H9 (cell line): ENCODE results near the gene TIGD1. TPM values are rescaled to one million over a fixed set of nuclear protein-coding genes. Genes with fewer than 3 reads are reported as not detected.

Experiments
- DNase-seq: peaks from one replicate; pipeline ENCODE4 v3.0.0-alpha.2; 2017
- H2AFZ ChIP-seq: one replicate; pipeline ENCODE4 v1.6.1; 2013; ENCODE audit warnings: mild to moderate bottlenecking, low read length, control low read depth, moderate library complexity
- H2AK5ac ChIP-seq: 2 replicates; pipeline ENCODE4 v1.6.1; 2013; ENCODE audit warnings: low read length, control low read depth, mixed read lengths; ENCODE audit not compliant: insufficient read length
- H2BK120ac ChIP-seq: one replicate; pipeline ENCODE4 v1.6.1; 2013; ENCODE audit warnings: low read depth, mild to moderate bottlenecking, low read length, control low read depth, inconsistent platforms; ENCODE audit not compliant: poor library complexity, severe bottlenecking
- H2BK12ac ChIP-seq: 2 replicates; pipeline ENCODE4 v1.6.1; 2013; ENCODE audit warnings: low read length, control low read depth, mixed read lengths, low read depth; ENCODE audit not compliant: insufficient read length
- H2BK15ac ChIP-seq: 2 replicates; pipeline ENCODE4 v1.6.1; 2013; ENCODE audit warnings: low read depth, low read length, control low read depth
- H2BK20ac ChIP-seq: one replicate; pipeline ENCODE4 v1.6.1; 2013; ENCODE audit warnings: low read depth, mild to moderate bottlenecking, low read length, control low read depth, inconsistent platforms; ENCODE audit not compliant: poor library complexity, severe bottlenecking
- H2BK5ac ChIP-seq: 2 replicates; pipeline ENCODE4 v1.6.1; 2013; ENCODE audit warnings: low read length, control low read depth, mixed read lengths; ENCODE audit not compliant: insufficient read length
- H3K14ac ChIP-seq: 2 replicates; pipeline ENCODE4 v1.6.1; 2013; ENCODE audit warnings: low read length, control low read depth; ENCODE audit not compliant: insufficient read depth
- H3K18ac ChIP-seq: 2 replicates; pipeline ENCODE4 v1.6.1; 2013; ENCODE audit warnings: low read depth, mild to moderate bottlenecking, mixed read lengths, low read length, control low read depth; ENCODE audit not compliant: insufficient read length
- H3K23ac ChIP-seq: 2 replicates; pipeline ENCODE4 v1.6.1; 2013; ENCODE audit warnings: low read length, control low read depth, mixed read lengths, low read depth; ENCODE audit not compliant: insufficient read length
- H3K23me2 ChIP-seq: 2 replicates; pipeline ENCODE4 v1.6.1; 2013; ENCODE audit warnings: low read depth, mild to moderate bottlenecking, mixed read lengths, low read length, control low read depth; ENCODE audit not compliant: insufficient read length, poor library complexity, severe bottlenecking
- H3K27ac ChIP-seq: 2 replicates; pipeline ENCODE4 v1.5.1; 2013; ENCODE audit warnings: low read length, control low read depth, mixed read lengths, low read depth; ENCODE audit not compliant: insufficient read length
- H3K27me3 ChIP-seq: 2 replicates; pipeline ENCODE4 v1.6.1; 2013; ENCODE audit warnings: low read length, control low read depth, inconsistent platforms; ENCODE audit not compliant: insufficient read depth
- H3K4ac ChIP-seq: 2 replicates; pipeline ENCODE4 v1.6.1; 2013; ENCODE audit warnings: low read depth, mild to moderate bottlenecking, control low read depth, inconsistent platforms, low read length, moderate library complexity
- H3K4me1 ChIP-seq: 2 replicates; pipeline ENCODE4 v1.6.1; 2013; ENCODE audit warnings: low read length, control low read depth, inconsistent platforms; ENCODE audit not compliant: insufficient read depth
- H3K4me2 ChIP-seq: 2 replicates; pipeline ENCODE4 v1.6.1; 2013; ENCODE audit warnings: low read length, control low read depth, mixed read lengths; ENCODE audit not compliant: insufficient read length, insufficient read depth
- H3K56ac ChIP-seq: 2 replicates; pipeline ENCODE4 v1.6.1; 2013; ENCODE audit warnings: low read depth, mild to moderate bottlenecking, mixed read lengths, low read length, control low read depth; ENCODE audit not compliant: insufficient read length
- H3K79me1 ChIP-seq: 2 replicates; pipeline ENCODE4 v1.6.1; 2013; ENCODE audit warnings: low read depth, mild to moderate bottlenecking, moderate library complexity, low read length, control low read depth, inconsistent platforms; ENCODE audit not compliant: insufficient read depth, poor library complexity, severe bottlenecking
- H3K79me2 ChIP-seq: 2 replicates; pipeline ENCODE4 v1.6.1; 2013; ENCODE audit warnings: low read length, control low read depth, inconsistent platforms; ENCODE audit not compliant: insufficient read depth
- H3K9ac ChIP-seq: 2 replicates; pipeline ENCODE4 v1.6.1; 2013; ENCODE audit warnings: low read length, control low read depth, mixed read lengths; ENCODE audit not compliant: insufficient read length; ENCODE audit errors: extremely low read depth
- H3K9me3 ChIP-seq: one replicate; pipeline ENCODE4 v1.6.1; 2013; ENCODE audit warnings: low read depth, low read length, inconsistent platforms; ENCODE audit not compliant: control insufficient read depth
- H3T11ph ChIP-seq: one replicate; pipeline ENCODE4 v1.6.1; 2013; ENCODE audit warnings: mild to moderate bottlenecking, low read length, control low read depth, inconsistent platforms
- H4K20me1 ChIP-seq: one replicate; pipeline ENCODE4 v1.6.1; 2013; ENCODE audit not compliant: control insufficient read depth, insufficient read length, insufficient read depth
- H4K5ac ChIP-seq: 2 replicates; pipeline ENCODE4 v1.6.1; 2013; ENCODE audit warnings: low read depth, mild to moderate bottlenecking, mixed read lengths, low read length, control low read depth; ENCODE audit not compliant: insufficient read length
- H4K8ac ChIP-seq: replicated peaks from 2 replicates; pipeline ENCODE4 v1.6.1; 2013; ENCODE audit warnings: low read length, control low read depth, mixed read lengths, low read depth; ENCODE audit not compliant: insufficient read length
- H4K91ac ChIP-seq: 2 replicates; pipeline ENCODE4 v1.6.1; 2013; ENCODE audit warnings: low read depth, mild to moderate bottlenecking, moderate library complexity, mixed read lengths, low read length, control low read depth; ENCODE audit not compliant: insufficient read length
- H3K27ac Mint-ChIP-seq, 3 experiments: 2 replicates in 2 of 3; 3 replicates in 1 of 3; pipeline ENCODE4 v1.8.0; 2020 to 2021; ENCODE audit warnings: mixed read lengths in 3 of 3, mild to moderate bottlenecking in 1 of 3, moderate library complexity in 1 of 3
- H3K27me3 Mint-ChIP-seq: 2 replicates; pipeline ENCODE4 v1.8.0; 2021; ENCODE audit warnings: low read depth, mild to moderate bottlenecking, moderate library complexity, mixed read lengths
- H3K36me3 Mint-ChIP-seq, 3 experiments: 2 replicates in 2 of 3; 3 replicates in 1 of 3; pipeline ENCODE4 v1.8.0; 2020 to 2021; ENCODE audit warnings: low read depth in 3 of 3, mixed read lengths in 3 of 3; ENCODE audit not compliant: insufficient read depth in 1 of 3
- H3K4me1 Mint-ChIP-seq, 2 experiments: 2 replicates each; pipeline ENCODE4 v1.8.0; 2020; ENCODE audit warnings: mixed read lengths in 2 of 2
- H3K4me3 Mint-ChIP-seq, 2 experiments: 2 replicates in 1 of 2; 3 replicates in 1 of 2; pipeline ENCODE4 v1.8.0; 2020 to 2021; ENCODE audit warnings: mild to moderate bottlenecking in 2 of 2, mixed read lengths in 2 of 2, moderate library complexity in 1 of 2
- H3K9me3 Mint-ChIP-seq, 2 experiments: 2 replicates in 1 of 2; 3 replicates in 1 of 2; pipeline ENCODE4 v1.8.0; 2020; ENCODE audit warnings: mild to moderate bottlenecking in 2 of 2, mixed read lengths in 2 of 2, moderate library complexity in 1 of 2
- whole genome bisulfite sequencing: extraction: QIAGEN DNeasy Blood & Tissue Kit; methylation state at CpG from one replicate; pipeline ENCODE4 v1.1.7; 2013; ENCODE audit warnings: missing lambda C conversion rate, low lambda C conversion rate, mixed read lengths; ENCODE audit not compliant: insufficient read length; ENCODE audit errors: extremely low coverage; 5-methylcytosine and 5-hydroxymethylcytosine counted together
- total RNA-seq: library from RNA; stranded (reverse); gene quantifications from 2 replicates; pipeline ENCODE4 v1.2.1, GENCODE V29; 2021
- TF ChIP-seq, protein P1 (sequence below): fragments of 200-600 bp; sonication (generic); conservative IDR thresholded peaks from 3 replicates; pipeline ENCODE4 v1.8.0; 2021; ENCODE audit warnings: antibody characterized with exemption, mild to moderate bottlenecking

Gene TIGD1
- total RNA-seq, 1 experiment from 2014 or later, result 6.3 TPM

GRCh38 chr2:232542715-232543467, 7.5 kb downstream of the TIGD1 start:
- no peak overlapping the region; the same call in 1 of the 2 replicates for H3K14ac ChIP-seq
- H4K5ac ChIP-seq, result no peak overlapping the region
- no peak overlapping the region for H3K27ac ChIP-seq
- no peak overlapping the region for H2AK5ac ChIP-seq
- H3K23me2 ChIP-seq, result no peaks in the 10 kb centered on the region
- no peaks in the 10 kb centered on the region for H3K79me1 ChIP-seq
- no peak overlapping the region for H3K4me2 ChIP-seq
- H3K27ac Mint-ChIP-seq, result peak overlapping the region in 1 of 3 experiments; percentile 18; a peak in 2 of 7 replicates
- no peak overlapping the region for H3K9ac ChIP-seq
- H3K27me3 ChIP-seq, result no peaks in the 10 kb centered on the region; the same call in 1 of the 2 replicates
- TF ChIP-seq, protein P1, sequence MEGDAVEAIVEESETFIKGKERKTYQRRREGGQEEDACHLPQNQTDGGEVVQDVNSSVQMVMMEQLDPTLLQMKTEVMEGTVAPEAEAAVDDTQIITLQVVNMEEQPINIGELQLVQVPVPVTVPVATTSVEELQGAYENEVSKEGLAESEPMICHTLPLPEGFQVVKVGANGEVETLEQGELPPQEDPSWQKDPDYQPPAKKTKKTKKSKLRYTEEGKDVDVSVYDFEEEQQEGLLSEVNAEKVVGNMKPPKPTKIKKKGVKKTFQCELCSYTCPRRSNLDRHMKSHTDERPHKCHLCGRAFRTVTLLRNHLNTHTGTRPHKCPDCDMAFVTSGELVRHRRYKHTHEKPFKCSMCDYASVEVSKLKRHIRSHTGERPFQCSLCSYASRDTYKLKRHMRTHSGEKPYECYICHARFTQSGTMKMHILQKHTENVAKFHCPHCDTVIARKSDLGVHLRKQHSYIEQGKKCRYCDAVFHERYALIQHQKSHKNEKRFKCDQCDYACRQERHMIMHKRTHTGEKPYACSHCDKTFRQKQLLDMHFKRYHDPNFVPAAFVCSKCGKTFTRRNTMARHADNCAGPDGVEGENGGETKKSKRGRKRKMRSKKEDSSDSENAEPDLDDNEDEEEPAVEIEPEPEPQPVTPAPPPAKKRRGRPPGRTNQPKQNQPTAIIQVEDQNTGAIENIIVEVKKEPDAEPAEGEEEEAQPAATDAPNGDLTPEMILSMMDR, result no peak
- H2BK5ac ChIP-seq, result no peak overlapping the region
- WGBS, result no CpG with 5 or more reads among the region's 20 CpGs
- H4K20me1 ChIP-seq, result no peaks in the 10 kb centered on the region
- no peak overlapping the region for H3T11ph ChIP-seq
- H3K79me2 ChIP-seq, result no peaks in the 10 kb centered on the region
- H3K9me3 Mint-ChIP-seq, result no peaks in the 10 kb centered on the region
- peaks cover 4% of the 10 kb centered on the region; the same call in 1 of the 2 replicates for H3K4me1 ChIP-seq
- no peak overlapping the region for H3K18ac ChIP-seq
- no peak overlapping the region for H3K56ac ChIP-seq
- no peaks in the 10 kb centered on the region for H3K9me3 ChIP-seq
- no peak overlapping the region for H2AFZ ChIP-seq
- H4K91ac ChIP-seq, result no peak overlapping the region
- no peak overlapping the region for H2BK15ac ChIP-seq
- no peak overlapping the region for H2BK20ac ChIP-seq
- H2BK12ac ChIP-seq, result no peak overlapping the region
- H2BK120ac ChIP-seq, result no peak overlapping the region
- H3K4me3 Mint-ChIP-seq, result no peak overlapping the region; a peak in 1 of 5 replicates
- peaks cover 15 to 18% (median 15%) of the 10 kb centered on the region in 3 experiments for H3K36me3 Mint-ChIP-seq
- H4K8ac ChIP-seq, result no peak overlapping the region
- no peak for DNase-seq
- no peak overlapping the region for H3K4ac ChIP-seq
- H3K4me1 Mint-ChIP-seq, result peaks cover 18 to 22% of the 10 kb centered on the region in 2 experiments
- H3K23ac ChIP-seq, result no peak overlapping the region
- peaks cover 5% of the 10 kb centered on the region; the same call in 1 of the 2 replicates for H3K27me3 Mint-ChIP-seq
